ENCODE measurements around the gene SLC25A48.

Gene SLC25A48

DNA sequence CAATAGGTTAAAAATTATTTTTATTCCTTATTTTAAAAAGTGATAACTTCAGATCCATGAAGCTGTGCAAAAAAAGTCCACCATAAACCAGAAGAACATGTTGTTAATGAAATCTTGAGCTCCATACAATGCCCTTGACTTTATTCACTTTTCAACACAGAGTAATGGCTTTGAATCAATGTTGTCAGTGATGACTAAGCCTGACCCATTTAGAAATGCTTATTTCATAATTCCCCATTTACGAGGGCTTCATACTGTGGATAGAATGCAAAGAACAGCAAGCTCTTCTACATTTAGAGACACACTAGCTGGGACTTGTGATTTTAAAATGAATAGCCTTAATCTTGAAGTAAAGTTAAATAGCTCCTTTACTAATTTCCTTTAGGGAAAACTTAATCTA, 86.9 kb downstream of the SLC25A48 start (continued):
- TF ChIP-seq, protein P1, sequence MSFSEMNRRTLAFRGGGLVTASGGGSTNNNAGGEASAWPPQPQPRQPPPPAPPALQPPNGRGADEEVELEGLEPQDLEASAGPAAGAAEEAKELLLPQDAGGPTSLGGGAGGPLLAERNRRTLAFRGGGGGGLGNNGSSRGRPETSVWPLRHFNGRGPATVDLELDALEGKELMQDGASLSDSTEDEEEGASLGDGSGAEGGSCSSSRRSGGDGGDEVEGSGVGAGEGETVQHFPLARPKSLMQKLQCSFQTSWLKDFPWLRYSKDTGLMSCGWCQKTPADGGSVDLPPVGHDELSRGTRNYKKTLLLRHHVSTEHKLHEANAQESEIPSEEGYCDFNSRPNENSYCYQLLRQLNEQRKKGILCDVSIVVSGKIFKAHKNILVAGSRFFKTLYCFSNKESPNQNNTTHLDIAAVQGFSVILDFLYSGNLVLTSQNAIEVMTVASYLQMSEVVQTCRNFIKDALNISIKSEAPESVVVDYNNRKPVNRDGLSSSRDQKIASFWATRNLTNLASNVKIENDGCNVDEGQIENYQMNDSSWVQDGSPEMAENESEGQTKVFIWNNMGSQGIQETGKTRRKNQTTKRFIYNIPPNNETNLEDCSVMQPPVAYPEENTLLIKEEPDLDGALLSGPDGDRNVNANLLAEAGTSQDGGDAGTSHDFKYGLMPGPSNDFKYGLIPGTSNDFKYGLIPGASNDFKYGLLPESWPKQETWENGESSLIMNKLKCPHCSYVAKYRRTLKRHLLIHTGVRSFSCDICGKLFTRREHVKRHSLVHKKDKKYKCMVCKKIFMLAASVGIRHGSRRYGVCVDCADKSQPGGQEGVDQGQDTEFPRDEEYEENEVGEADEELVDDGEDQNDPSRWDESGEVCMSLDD (tag by site-specific recombination; IDR thresholded peaks at IDR 0.05) = no peak
- TF ChIP-seq SCRT1 (tag by site-specific recombination; IDR thresholded peaks at IDR 0.05; ENCODE audit: borderline replicate concordance) (no peak), ZBTB44 (tag by site-specific recombination; IDR thresholded peaks at IDR 0.05) (no peak), ZNF654 (tag by site-specific recombination; IDR thresholded peaks at IDR 0.05; ENCODE audit: low read depth) (no peak), OSR2 (tag by site-specific recombination; IDR thresholded peaks at IDR 0.05) (no peak), PRDM6 (tag by site-specific recombination; IDR thresholded peaks at IDR 0.05) (peak; percentile 73), ZNF791 (tag by site-specific recombination; IDR thresholded peaks at IDR 0.05) (no peak), ZNF513 (tag by site-specific recombination; IDR thresholded peaks at IDR 0.05) (no peak), ZNF239 (tag by site-specific recombination; IDR thresholded peaks at IDR 0.05) (no peak), ZNF555 (tag by site-specific recombination; conservative IDR thresholded peaks at IDR 0.05) (no peak), ZNF335 (tag by site-specific recombination; conservative IDR thresholded peaks at IDR 0.05) (no peak), ZFP37 (tag by site-specific recombination; IDR thresholded peaks at IDR 0.05) (no peak), HOXC10 (CRISPR knock-in tag; IDR thresholded peaks at IDR 0.05) (no peak), ZFP69B (tag by site-specific recombination; IDR thresholded peaks at IDR 0.05) (no peak), ZNF660 (tag by site-specific recombination; IDR thresholded peaks at IDR 0.05) (peak; percentile 52; the same call in 1 of the 2 replicates), ZNF169 (tag by site-specific recombination; IDR thresholded peaks at IDR 0.05) (no peak), ZFP3 (tag by site-specific recombination; IDR thresholded peaks at IDR 0.05; ENCODE audit: low read depth) (no peak), ZNF174 (tag by site-specific recombination; IDR thresholded peaks at IDR 0.05) (no peak), ZBTB17 (tag by site-specific recombination; IDR thresholded peaks at IDR 0.05) (no peak), ZNF521 (tag by site-specific recombination; IDR thresholded peaks at IDR 0.05) (no peak), ZNF223 (tag by site-specific recombination; IDR thresholded peaks at IDR 0.05) (no peak), ZNF341 (tag by site-specific recombination; IDR thresholded peaks at IDR 0.05; ENCODE audit: low read depth) (0 out of 2 replicates have a peak, but pooled peaks have one; percentile 28), ZNF423 (tag by site-specific recombination; IDR thresholded peaks at IDR 0.05) (no peak), ZNF600 (tag by site-specific recombination; IDR thresholded peaks at IDR 0.05) (no peak), ZFHX2 (tag by site-specific recombination; conservative IDR thresholded peaks at IDR 0.05) (no peak), ZNF202 (tag by site-specific recombination; IDR thresholded peaks at IDR 0.05; ENCODE audit: borderline replicate concordance) (no peak), ZSCAN30 (tag by site-specific recombination; IDR thresholded peaks at IDR 0.05) (no peak), ZBTB26 (tag by site-specific recombination; optimal IDR thresholded peaks at IDR 0.05) (no peak)
- TF ChIP-seq, protein P2, sequence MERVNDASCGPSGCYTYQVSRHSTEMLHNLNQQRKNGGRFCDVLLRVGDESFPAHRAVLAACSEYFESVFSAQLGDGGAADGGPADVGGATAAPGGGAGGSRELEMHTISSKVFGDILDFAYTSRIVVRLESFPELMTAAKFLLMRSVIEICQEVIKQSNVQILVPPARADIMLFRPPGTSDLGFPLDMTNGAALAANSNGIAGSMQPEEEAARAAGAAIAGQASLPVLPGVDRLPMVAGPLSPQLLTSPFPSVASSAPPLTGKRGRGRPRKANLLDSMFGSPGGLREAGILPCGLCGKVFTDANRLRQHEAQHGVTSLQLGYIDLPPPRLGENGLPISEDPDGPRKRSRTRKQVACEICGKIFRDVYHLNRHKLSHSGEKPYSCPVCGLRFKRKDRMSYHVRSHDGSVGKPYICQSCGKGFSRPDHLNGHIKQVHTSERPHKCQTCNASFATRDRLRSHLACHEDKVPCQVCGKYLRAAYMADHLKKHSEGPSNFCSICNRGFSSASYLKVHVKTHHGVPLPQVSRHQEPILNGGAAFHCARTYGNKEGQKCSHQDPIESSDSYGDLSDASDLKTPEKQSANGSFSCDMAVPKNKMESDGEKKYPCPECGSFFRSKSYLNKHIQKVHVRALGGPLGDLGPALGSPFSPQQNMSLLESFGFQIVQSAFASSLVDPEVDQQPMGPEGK (tag by site-specific recombination; IDR thresholded peaks at IDR 0.05) = no peak
- TF ChIP-seq, protein P3, sequence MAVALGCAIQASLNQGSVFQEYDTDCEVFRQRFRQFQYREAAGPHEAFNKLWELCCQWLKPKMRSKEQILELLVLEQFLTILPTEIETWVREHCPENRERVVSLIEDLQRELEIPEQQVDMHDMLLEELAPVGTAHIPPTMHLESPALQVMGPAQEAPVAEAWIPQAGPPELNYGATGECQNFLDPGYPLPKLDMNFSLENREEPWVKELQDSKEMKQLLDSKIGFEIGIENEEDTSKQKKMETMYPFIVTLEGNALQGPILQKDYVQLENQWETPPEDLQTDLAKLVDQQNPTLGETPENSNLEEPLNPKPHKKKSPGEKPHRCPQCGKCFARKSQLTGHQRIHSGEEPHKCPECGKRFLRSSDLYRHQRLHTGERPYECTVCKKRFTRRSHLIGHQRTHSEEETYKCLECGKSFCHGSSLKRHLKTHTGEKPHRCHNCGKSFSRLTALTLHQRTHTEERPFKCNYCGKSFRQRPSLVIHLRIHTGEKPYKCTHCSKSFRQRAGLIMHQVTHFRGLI (tag by site-specific recombination; IDR thresholded peaks at IDR 0.05) = no peak

Data from HEK293 (cell line).